IPS DF 4.7 (cell line): ENCODE data around the gene HDAC4.

Experiments
- DNase-seq: peaks from one replicate; pipeline ENCODE4 v3.0.0-alpha.2; 2013; ENCODE audit warnings: low spot score; ENCODE audit errors: extremely low read depth

The HDAC4 gene

GRCh38 chr2:239000089-239000488 lies 400.7 kb downstream of the HDAC4 start:
- DNase-seq: no peak

GRCh38 chr2:238999291-238999741 lies 401.5 kb downstream of the HDAC4 start:
- DNase-seq: no peak

GRCh38 chr2:238998801-238999200 lies 402.0 kb downstream of the HDAC4 start:
- no peak for DNase-seq
